GM12878 (cell line): ENCODE results near the gene LIX1L. TPM values are rescaled to one million over a fixed set of nuclear protein-coding genes. Genes with fewer than 3 reads are reported as not detected.

ENCODE experiments used
- ATAC-seq: fragments of 200-7000 bp; cut with Tn5 transposase; 3 replicates; pipeline ENCODE4 v1.9.1; 2020; ENCODE audit warnings: mild to moderate bottlenecking, moderate library complexity
- BruUV-seq: library from RNA; stranded (reverse); fragments of 400-500 nt; replicated peaks from 2 replicates; lab custom pipeline; 2021; lab: Mats Ljungman, UMichigan
- CTCF ChIA-PET: fragments of 300-600 bp; sonication (Branson Sonifier 250); formaldehyde crosslinking; extraction: SDS; loops from one replicate; lab custom pipeline; 2021; ENCODE audit warnings: inconsistent platforms; lab: Yijun Ruan, JAX
- POLR2A ChIA-PET: fragments of 350-600 bp; formaldehyde crosslinking; extraction: SDS; loops from one replicate; lab custom pipeline; 2021; ENCODE audit warnings: inconsistent platforms; lab: Charles Lee
- RAD21 ChIA-PET: fragments of 300-600 bp; sonication (Branson Sonifier 250); formaldehyde crosslinking; loops from one replicate; lab custom pipeline; 2023; ENCODE audit warnings: antibody characterized with exemption; ENCODE audit not compliant: unreplicated experiment; lab: Charles Lee
- SMC1A ChIA-PET: fragments of 300-600 bp; sonication (Branson Sonifier 250); formaldehyde crosslinking; loops from one replicate; lab custom pipeline; 2023; ENCODE audit not compliant: unreplicated experiment, uncharacterized antibody; lab: Charles Lee
- DNase-seq: peaks from one replicate; pipeline ENCODE4 v3.0.0-alpha.2; 2011; ENCODE audit warnings: low read depth, low spot score
- FAIRE-seq: peaks from 3 replicates; lab custom pipeline; 2011; peaks lifted over from hg19 to GRCh38; lab: Jason Lieb, UNC
- H2AFZ ChIP-seq: 2 replicates; pipeline ENCODE4 v1.6.0; 2011; ENCODE audit warnings: low read depth, low read length, control low read depth; ENCODE audit not compliant: control insufficient read depth
- H3K27ac ChIP-seq: 2 replicates; pipeline ENCODE4 v1.5.1; 2011; ENCODE audit warnings: control low read depth; ENCODE audit not compliant: control insufficient read depth, insufficient read depth
- H3K27me3 ChIP-seq, 2 experiments: replicated peaks in 1 of 2; 2 replicates each; pipeline versions ENCODE4 v1.6.0 to v1.6.1; 2011; ENCODE audit warnings: low read length in 1 of 2; ENCODE audit not compliant: control insufficient read depth in 2 of 2, insufficient read depth in 2 of 2
- H3K36me3 ChIP-seq, 2 experiments: 2 replicates each; pipeline ENCODE4 v1.5.1; 2011; ENCODE audit warnings: low read length in 1 of 2; ENCODE audit not compliant: control insufficient read depth in 2 of 2, insufficient read depth in 2 of 2
- H3K4me1 ChIP-seq: 2 replicates; pipeline ENCODE4 v1.6.1; 2011; ENCODE audit warnings: mild to moderate bottlenecking, low read length, moderate library complexity, mixed read lengths; ENCODE audit not compliant: control insufficient read depth, insufficient read depth
- H3K4me2 ChIP-seq: 2 replicates; pipeline ENCODE4 v1.6.0; 2011; ENCODE audit warnings: control low read depth; ENCODE audit not compliant: control insufficient read depth, insufficient read depth
- H3K4me3 ChIP-seq: fragments of 200-600 bp; sonication (generic); 2 replicates; pipeline ENCODE4 v1.5.1; 2016
- H3K79me2 ChIP-seq: 2 replicates; pipeline ENCODE4 v1.6.0; 2011; ENCODE audit warnings: low read length; ENCODE audit not compliant: control insufficient read depth, insufficient read depth
- H3K9ac ChIP-seq: 2 replicates; pipeline ENCODE4 v1.8.0; 2011; ENCODE audit warnings: low read length, control low read depth, mixed read lengths; ENCODE audit not compliant: control insufficient read depth, insufficient read depth
- H3K9me3 ChIP-seq: replicated peaks from 3 replicates; pipeline ENCODE4 v1.5.1; 2011; ENCODE audit warnings: mild to moderate bottlenecking, low read length; ENCODE audit not compliant: control insufficient read depth, insufficient read depth
- H4K20me1 ChIP-seq: 2 replicates; pipeline ENCODE4 v1.6.0; 2011; ENCODE audit not compliant: control insufficient read depth, insufficient read depth
- ATF2 ChIP-seq: IDR thresholded peaks from 2 replicates; pipeline ENCODE4 v1.6.1; 2012; ENCODE audit warnings: low read length, inconsistent platforms
- ATF3 ChIP-seq: IDR thresholded peaks from 2 replicates; pipeline ENCODE4 v1.6.1; 2011; ENCODE audit warnings: low read depth, mild to moderate bottlenecking, low read length, moderate library complexity, borderline replicate concordance; ENCODE audit errors: extremely low read depth
- ATF7 ChIP-seq: fragments of 450-650 bp; IDR thresholded peaks from 2 replicates; pipeline ENCODE4 v1.6.1; 2016; ENCODE audit warnings: low read depth, mild to moderate bottlenecking
- FOS ChIP-seq: IDR thresholded peaks from 3 replicates; pipeline ENCODE4 v1.6.1; 2011; ENCODE audit warnings: borderline replicate concordance; ENCODE audit not compliant: insufficient read length; ENCODE audit errors: extremely low read depth
- HCFC1 ChIP-seq: fragments of 150-350 bp; IDR thresholded peaks from 2 replicates; pipeline ENCODE4 v1.6.1; 2014; ENCODE audit warnings: low read length
- IKZF1 ChIP-seq: fragments of 450-650 bp; conservative IDR thresholded peaks from 2 replicates; pipeline ENCODE4 v1.6.1; 2017; ENCODE audit warnings: antibody characterized with exemption, mild to moderate bottlenecking
- IKZF2 ChIP-seq, 2 experiments: fragments of 450-650 bp; IDR thresholded peaks; 2 replicates each; pipeline ENCODE4 v1.6.1; 2017; ENCODE audit warnings: mild to moderate bottlenecking in 2 of 2, moderate library complexity in 2 of 2
- KLF5 ChIP-seq: fragments of 450-650 bp; IDR thresholded peaks from 2 replicates; pipeline ENCODE4 v1.6.1; 2014; ENCODE audit warnings: mild to moderate bottlenecking; ENCODE audit not compliant: partially characterized antibody
- MTA3 ChIP-seq: IDR thresholded peaks from 2 replicates; pipeline ENCODE4 v1.6.1; 2012; ENCODE audit warnings: low read length, inconsistent platforms, borderline replicate concordance
- NKRF ChIP-seq: fragments of 450-650 bp; conservative IDR thresholded peaks from 2 replicates; pipeline ENCODE4 v1.6.1; 2017; ENCODE audit warnings: mild to moderate bottlenecking, moderate library complexity
- NR2C1 ChIP-seq: fragments of 450-650 bp; IDR thresholded peaks from 2 replicates; pipeline ENCODE4 v1.6.1; 2017; ENCODE audit warnings: antibody characterized with exemption, mild to moderate bottlenecking, moderate library complexity
- RELB ChIP-seq: fragments of 450-650 bp; IDR thresholded peaks from 2 replicates; pipeline ENCODE4 v1.6.1; 2017; ENCODE audit warnings: low read depth, mild to moderate bottlenecking, moderate library complexity
- YY1 ChIP-seq: IDR thresholded peaks from 2 replicates; pipeline ENCODE4 v1.6.1; 2011; ENCODE audit warnings: low read depth, mild to moderate bottlenecking, low read length
- WGBS: methylation state at CpG from one replicate; pipeline ENCODE4 v1.1.6; 2016; ENCODE audit warnings: low lambda C conversion rate; ENCODE audit not compliant: insufficient replicate concordance, insufficient coverage; ENCODE audit errors: missing lambda C conversion rate; 5-methylcytosine and 5-hydroxymethylcytosine counted together
- in situ Hi-C: fragments of 300-500 bp; cut with MboI; formaldehyde crosslinking; loops from 9 replicates; pipeline ENCODE4 v1.14.3; 2018; ENCODE audit warnings: mixed read lengths
- intact Hi-C: fragments of 100-400 bp; cut with micrococcal nuclease; formaldehyde crosslinking; loops from one replicate; pipeline ENCODE4 v1.14.2; 2022; ENCODE audit not compliant: unreplicated experiment
- polyA plus RNA-seq, 11 experiments: library from polyadenylated mRNA; depleted of rRNA in 4 of 11; unstranded in 6 of 11; stranded (reverse) in 5 of 11; fragments of >200 nt; fragmentation: Nextera tagmentation in 4 of 11; fragmentation: Illumina TruSeq in 1 of 11; extraction: Ambion mirVana in 4 of 11; extraction: Trizol in 1 of 11; gene quantifications; 1 replicate in 1 of 11; 2 replicates in 10 of 11; pipeline versions ENCODE4 v1.2.1 to v1.2.3, GENCODE V29; 2011 to 2016; ENCODE audit warnings: inconsistent platforms in 2 of 11, missing spikeins in 2 of 11, low read depth in 1 of 11
- total RNA-seq, 4 experiments: library from RNA; depleted of rRNA in 3 of 4; stranded (reverse); fragments of >200 nt in 3 of 4; fragmentation: Illumina TruSeq in 1 of 4; extraction: Trizol in 1 of 4; gene quantifications; 2 replicates each; pipeline versions ENCODE4 v1.2.1 to v1.2.3, GENCODE V29; 2013 to 2021

The LIX1L gene
- total and polyA plus RNA-seq, 10 of the 15 experiments (the other 5 are each of a cell fraction or from before 2014, with no cell fraction given) = 5.5 to 48.2 (median 15.3) TPM

- TF ChIP-seq IKZF2 (IDR thresholded peaks at IDR 0.05) = peak; percentile 94 to 95
- peak; percentile 27; the same call in 1 of the 2 replicates for TF ChIP-seq NR2C1
These were observed 25.3 kb downstream of the LIX1L start (continued) for GRCh38 chr1:145932522-145933009.

- H4K20me1 ChIP-seq = no peaks in the 10 kb centered on the region
- 17% methylated on average over 18 of the region's 20 CpGs for WGBS
- in situ Hi-C loops (no loop called here), intact Hi-C loops (loop anchor here (1.0 to 2.0 kb wide), 2 partner anchors 10 to 31 kb away; partner anchors contain the start of genes LIX1L and PEX11B)
- no peaks in the 10 kb centered on the region for H3K27me3 ChIP-seq
- H3K79me2 ChIP-seq = peaks cover 25% of the 10 kb centered on the region
- DNase-seq = no peak
- H3K9me3 ChIP-seq = no peaks in the 10 kb centered on the region
- TSS peak; percentile 99 for BruUV-seq
- H3K27ac ChIP-seq = peak overlapping the region; percentile 97
- H2AFZ ChIP-seq = no peak overlapping the region
- POLR2A ChIA-PET = interaction anchor here (0.6 to 3.6 kb wide), 20 partner anchors 8 to 110 kb away, joined by 3 to 58 read pairs (median 4); partner anchors contain the start of genes ANKRD34A, LIX1L, PEX11B and PIAS3
- peaks cover 0 to 5% of the 10 kb centered on the region in 2 experiments; a peak in 1 of 4 replicates for H3K36me3 ChIP-seq
- FAIRE-seq = no peak
- peak; percentile 6 for ATAC-seq
- peak overlapping the region; percentile 100 for H3K9ac ChIP-seq
- H3K4me1 ChIP-seq = peaks cover 6% of the 10 kb centered on the region; the same call in 1 of the 2 replicates
- RAD21 ChIA-PET = interaction anchor here (0.6 to 2.3 kb wide), 10 partner anchors 9 to 317 kb away, joined by 3 to 23 read pairs (median 4); partner anchors contain the start of genes ANKRD34A, LIX1L, PEX11B and PIAS3
- CTCF ChIA-PET = interaction anchor here (0.6 to 2.4 kb wide), 27 partner anchors 9 to 133 kb away, joined by 3 to 28 read pairs (median 4); partner anchors contain the start of genes ANKRD34A, HJV, LIX1L and PEX11B
- H3K4me2 ChIP-seq = peak overlapping the region; percentile 89
- peak overlapping the region; percentile 90 for H3K4me3 ChIP-seq
- SMC1A ChIA-PET = interaction anchor here (0.6 to 3.5 kb wide), 11 partner anchors 9 to 109 kb away, joined by 3 to 30 read pairs (median 4); partner anchors contain the start of genes ANKRD34A, LIX1L, PEX11B and POLR3GL
- TF ChIP-seq ATF7 = no peak
- no peak for TF ChIP-seq KLF5
- TF ChIP-seq ATF2 = no peak
- TF ChIP-seq RELB = no peak
- TF ChIP-seq MTA3 = 0 out of 2 replicates have a peak, but pooled peaks have one; percentile 0
- no peak for TF ChIP-seq ATF3
- no peak for TF ChIP-seq HCFC1
- TF ChIP-seq YY1 = no peak
- no peak for TF ChIP-seq IKZF1
- no peak for TF ChIP-seq NKRF
- TF ChIP-seq FOS = no peak
These were observed 29.7 kb downstream of the LIX1L start for GRCh38 chr1:145927916-145928643.
